Nephron (organoid): Measurements from ENCODE around the gene STK40.

Source experiments
- H3K27ac Mint-ChIP-seq, 3 experiments: 2 replicates each; pipeline ENCODE4 v1.8.0; 2020; ENCODE audit warnings: mixed read lengths in 3 of 3, mild to moderate bottlenecking in 2 of 3, moderate library complexity in 1 of 3
- H3K27me3 Mint-ChIP-seq: 2 replicates; pipeline ENCODE4 v1.8.0; 2021; ENCODE audit warnings: low read depth, mild to moderate bottlenecking, moderate library complexity, mixed read lengths
- H3K36me3 Mint-ChIP-seq: 2 replicates; pipeline ENCODE4 v1.8.0; 2020; ENCODE audit warnings: low read depth, mixed read lengths
- H3K4me1 Mint-ChIP-seq: 2 replicates; pipeline ENCODE4 v1.8.0; 2020; ENCODE audit warnings: mixed read lengths
- H3K4me3 Mint-ChIP-seq, 3 experiments: 2 replicates each; pipeline ENCODE4 v1.8.0; 2020; ENCODE audit warnings: mild to moderate bottlenecking in 3 of 3, mixed read lengths in 3 of 3, moderate library complexity in 2 of 3
- H3K9me3 Mint-ChIP-seq: 2 replicates; pipeline ENCODE4 v1.8.0; 2020; ENCODE audit warnings: mixed read lengths
- TF ChIP-seq, protein P1 (sequence below), 3 experiments: fragments of 200-600 bp; sonication (generic); IDR thresholded peaks; one replicate each; pipeline ENCODE4 v1.5.0; 2021; ENCODE audit warnings: antibody characterized with exemption in 3 of 3; ENCODE audit not compliant: unreplicated experiment in 3 of 3

Gene STK40

DNA sequence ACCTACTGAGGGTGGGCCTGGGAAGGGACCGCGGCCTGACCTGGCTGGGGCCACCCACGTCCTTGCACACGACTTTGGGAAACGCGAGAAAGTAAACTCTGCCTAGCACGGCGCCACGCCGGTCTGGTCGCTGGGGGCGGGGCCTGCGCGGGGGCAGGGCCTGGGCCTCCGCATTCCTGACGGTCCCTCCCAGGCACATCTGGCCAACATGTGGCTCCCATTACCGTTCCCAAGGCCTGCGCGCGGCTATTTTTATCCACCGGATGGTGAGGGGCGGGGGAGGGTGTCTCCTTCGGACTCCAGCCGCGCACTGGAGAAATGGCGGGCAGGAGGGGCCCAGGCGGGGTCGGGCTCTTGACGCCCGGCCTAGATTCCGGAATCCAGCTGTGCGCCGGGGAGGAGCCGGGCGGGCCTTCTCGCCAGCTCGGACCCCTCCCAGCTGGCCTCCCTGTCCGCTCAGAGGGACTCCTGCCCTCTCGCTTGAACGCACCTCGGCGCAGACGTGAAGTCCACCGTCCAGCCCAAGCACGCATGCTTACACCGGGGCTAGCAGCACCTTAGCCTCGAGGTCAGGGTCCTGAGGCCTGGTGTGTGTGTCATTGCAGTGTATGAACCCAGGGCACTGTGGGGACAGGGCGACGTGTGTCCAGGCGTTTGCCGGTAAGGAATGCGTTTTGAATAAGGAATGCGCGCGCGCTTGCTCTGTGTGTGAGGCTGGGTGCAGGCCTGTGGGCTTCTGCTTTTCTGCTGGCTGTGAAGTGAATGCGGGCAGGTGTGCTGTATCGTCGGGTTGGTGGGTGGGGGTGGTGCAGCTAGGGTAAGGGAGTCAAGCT is 64.4 kb downstream of the STK40 start:
- TF ChIP-seq, protein P1, sequence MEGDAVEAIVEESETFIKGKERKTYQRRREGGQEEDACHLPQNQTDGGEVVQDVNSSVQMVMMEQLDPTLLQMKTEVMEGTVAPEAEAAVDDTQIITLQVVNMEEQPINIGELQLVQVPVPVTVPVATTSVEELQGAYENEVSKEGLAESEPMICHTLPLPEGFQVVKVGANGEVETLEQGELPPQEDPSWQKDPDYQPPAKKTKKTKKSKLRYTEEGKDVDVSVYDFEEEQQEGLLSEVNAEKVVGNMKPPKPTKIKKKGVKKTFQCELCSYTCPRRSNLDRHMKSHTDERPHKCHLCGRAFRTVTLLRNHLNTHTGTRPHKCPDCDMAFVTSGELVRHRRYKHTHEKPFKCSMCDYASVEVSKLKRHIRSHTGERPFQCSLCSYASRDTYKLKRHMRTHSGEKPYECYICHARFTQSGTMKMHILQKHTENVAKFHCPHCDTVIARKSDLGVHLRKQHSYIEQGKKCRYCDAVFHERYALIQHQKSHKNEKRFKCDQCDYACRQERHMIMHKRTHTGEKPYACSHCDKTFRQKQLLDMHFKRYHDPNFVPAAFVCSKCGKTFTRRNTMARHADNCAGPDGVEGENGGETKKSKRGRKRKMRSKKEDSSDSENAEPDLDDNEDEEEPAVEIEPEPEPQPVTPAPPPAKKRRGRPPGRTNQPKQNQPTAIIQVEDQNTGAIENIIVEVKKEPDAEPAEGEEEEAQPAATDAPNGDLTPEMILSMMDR (IDR thresholded peaks at IDR 0.05; ENCODE audit: unreplicated experiment in 3 of 3) = no peak
- no peaks in the 10 kb centered on the region for H3K27me3 Mint-ChIP-seq
- H3K4me1 Mint-ChIP-seq = peaks cover 34% of the 10 kb centered on the region
- H3K4me3 Mint-ChIP-seq = peak overlapping the region; percentile 87 to 91 (median 88)
- H3K27ac Mint-ChIP-seq = peak overlapping the region; percentile 94 to 100 (median 97)
- H3K36me3 Mint-ChIP-seq = peaks cover 19% of the 10 kb centered on the region
- H3K9me3 Mint-ChIP-seq = no peaks in the 10 kb centered on the region

DNA sequence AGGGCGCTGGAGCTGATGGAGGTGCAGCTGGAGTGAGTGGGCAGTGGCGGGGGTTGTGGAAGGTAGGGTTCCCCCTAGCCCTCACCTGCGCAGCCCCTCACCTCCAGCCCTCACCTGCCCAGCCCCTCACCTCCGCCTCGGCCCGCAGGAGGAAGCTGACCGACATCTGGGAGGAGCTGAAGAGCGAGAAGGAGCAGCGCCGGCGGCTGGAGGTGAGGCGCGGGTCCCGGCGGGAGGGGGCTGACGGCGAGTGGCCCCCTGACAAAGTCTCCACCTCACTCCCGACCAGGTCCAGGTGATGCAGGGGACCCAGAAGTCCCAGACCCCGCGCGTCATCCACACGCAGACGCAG is 65.0 kb downstream of the STK40 start:
- H3K36me3 Mint-ChIP-seq = peaks cover 19% of the 10 kb centered on the region
- TF ChIP-seq, protein P1 (IDR thresholded peaks at IDR 0.05; ENCODE audit: unreplicated experiment in 3 of 3) = no peak
- H3K27ac Mint-ChIP-seq = peak overlapping the region; percentile 94 to 100 (median 97)
- no peaks in the 10 kb centered on the region for H3K27me3 Mint-ChIP-seq
- H3K4me1 Mint-ChIP-seq = peaks cover 30% of the 10 kb centered on the region
- H3K9me3 Mint-ChIP-seq = no peaks in the 10 kb centered on the region
- peak overlapping the region; percentile 87 to 91 (median 88) for H3K4me3 Mint-ChIP-seq

DNA sequence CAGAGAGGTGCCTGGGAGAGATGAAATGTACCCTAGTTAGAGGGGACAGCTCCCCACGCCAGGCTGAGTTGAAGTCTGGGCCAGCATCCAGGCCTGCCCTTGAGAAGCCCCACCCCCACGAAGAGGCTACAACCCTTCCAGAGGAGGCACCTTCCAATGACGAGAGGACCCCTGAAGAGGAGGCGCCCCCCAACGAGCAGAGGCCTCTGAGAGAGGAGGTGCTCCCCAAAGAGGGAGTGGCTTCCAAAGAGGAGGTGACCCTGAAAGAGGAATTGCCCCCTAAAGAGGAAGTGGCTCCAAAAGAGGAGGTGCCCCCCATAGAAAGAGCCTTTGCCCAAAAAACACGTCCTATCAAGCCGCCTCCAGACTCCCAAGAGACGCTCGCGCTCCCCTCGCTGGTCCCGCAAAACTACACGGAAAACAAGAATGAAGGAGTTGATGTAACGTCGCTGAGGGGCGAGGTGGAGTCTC is 65.4 kb downstream of the STK40 start:
- TF ChIP-seq, protein P1 (IDR thresholded peaks at IDR 0.05; ENCODE audit: unreplicated experiment in 3 of 3) = no peak
- no peaks in the 10 kb centered on the region for H3K9me3 Mint-ChIP-seq
- peaks cover 22% of the 10 kb centered on the region for H3K36me3 Mint-ChIP-seq
- no peaks in the 10 kb centered on the region for H3K27me3 Mint-ChIP-seq
- peak overlapping the region; percentile 87 to 91 (median 88) for H3K4me3 Mint-ChIP-seq
- H3K27ac Mint-ChIP-seq = peak overlapping the region; percentile 94 to 100 (median 97)
- peaks cover 26% of the 10 kb centered on the region for H3K4me1 Mint-ChIP-seq

GRCh38 chr1:36309397-36309796 is 76.3 kb downstream of the STK40 start:
- no peaks in the 10 kb centered on the region for H3K9me3 Mint-ChIP-seq
- peaks cover 4% of the 10 kb centered on the region for H3K27me3 Mint-ChIP-seq
- H3K4me1 Mint-ChIP-seq = peaks cover 5% of the 10 kb centered on the region
- no peak overlapping the region for H3K27ac Mint-ChIP-seq
- TF ChIP-seq, protein P1 (IDR thresholded peaks at IDR 0.05; ENCODE audit: unreplicated experiment in 3 of 3) = no peak
- H3K36me3 Mint-ChIP-seq = peaks cover 29% of the 10 kb centered on the region
- H3K4me3 Mint-ChIP-seq = peak overlapping the region; percentile 22 to 49 (median 26)

DNA sequence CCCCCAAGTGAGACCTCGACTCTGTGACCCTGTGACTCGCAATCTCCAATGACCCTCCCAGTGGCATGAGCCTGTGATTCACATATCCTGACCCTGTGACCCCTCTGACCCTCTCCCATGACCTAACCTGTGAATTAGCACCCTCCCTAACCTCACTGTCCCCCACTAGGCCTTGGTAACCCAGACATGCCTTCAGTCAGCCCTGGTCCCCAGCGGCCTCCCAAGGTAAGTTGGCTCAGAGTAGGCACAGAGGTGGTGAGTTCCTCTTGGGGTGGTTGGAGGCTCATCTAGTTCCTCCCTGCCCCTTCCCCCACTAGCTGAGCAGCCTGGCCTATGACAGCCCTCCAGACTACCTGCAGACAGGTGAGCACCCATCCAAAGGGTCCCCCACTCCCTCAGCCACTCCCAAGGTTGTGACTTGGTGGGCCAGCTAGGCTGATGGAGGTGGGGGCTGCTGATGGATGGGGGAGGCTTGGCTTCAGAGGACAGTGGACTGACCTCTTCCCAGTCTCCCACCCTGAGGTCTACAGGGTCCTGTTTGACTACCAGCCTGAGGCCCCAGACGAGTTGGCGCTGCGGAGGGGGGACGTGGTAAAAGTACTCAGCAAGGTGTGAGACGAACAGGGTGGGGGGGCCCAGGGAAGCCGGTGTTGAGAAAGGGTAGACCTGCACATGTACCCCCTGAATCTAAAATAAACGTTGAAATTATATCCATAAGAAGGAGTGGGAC is 78.0 kb downstream of the STK40 start:
- Mint-ChIP-seq H3K9me3 (no peaks in the 10 kb centered on the region), H3K4me3 (peak overlapping the region; percentile 92 to 95 (median 93)), H3K27ac (no peak overlapping the region), H3K4me1 (peaks cover 5% of the 10 kb centered on the region), H3K27me3 (peaks cover 4% of the 10 kb centered on the region), H3K36me3 (peaks cover 39% of the 10 kb centered on the region)
- TF ChIP-seq, protein P1 (IDR thresholded peaks at IDR 0.05; ENCODE audit: unreplicated experiment in 3 of 3) = no peak
